Measurements from ENCODE around the gene CLMN. TPM values are rescaled to one million over a fixed set of nuclear protein-coding genes. Genes with fewer than 3 reads are reported as not detected.
"Not testable (repeated sequence)": the region's sequence is repeated elsewhere in the genome, so short reads cannot be mapped to it uniquely, and the experiment has no call there.

CLMN gene
- total RNA-seq, 1 donor from 2014 or later = 10.8 TPM

DNA sequence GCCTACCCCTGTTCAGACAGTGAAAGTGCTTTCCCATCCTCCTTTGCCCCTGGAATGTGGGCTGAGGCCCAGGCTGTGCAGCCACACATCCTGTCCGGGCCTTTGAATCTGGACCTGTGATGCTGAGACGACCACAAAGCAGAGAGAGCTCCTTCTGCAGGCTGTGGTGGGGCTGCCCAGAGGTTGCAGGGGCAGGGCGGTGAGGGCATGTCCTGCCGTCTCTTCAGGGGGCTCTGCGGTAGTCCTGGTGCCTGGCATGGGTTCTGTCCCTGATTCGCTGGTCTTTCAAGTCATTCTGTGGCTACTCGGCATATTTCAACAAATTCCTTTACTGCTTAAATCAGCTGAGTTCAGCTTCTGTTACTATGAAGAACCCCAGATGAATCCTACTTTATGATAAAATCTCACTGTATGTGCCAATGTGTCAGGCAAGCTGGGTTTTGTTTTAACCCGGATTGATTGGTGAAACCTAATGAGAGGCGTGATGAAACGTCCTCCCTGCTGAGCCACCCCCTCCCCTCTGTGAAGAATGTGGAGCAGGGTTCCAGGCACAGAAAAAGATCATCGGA, 99.0 kb downstream of the CLMN start:
- peak; percentile 89 for DNase-seq (ENCODE audit: low spot score)

DNA sequence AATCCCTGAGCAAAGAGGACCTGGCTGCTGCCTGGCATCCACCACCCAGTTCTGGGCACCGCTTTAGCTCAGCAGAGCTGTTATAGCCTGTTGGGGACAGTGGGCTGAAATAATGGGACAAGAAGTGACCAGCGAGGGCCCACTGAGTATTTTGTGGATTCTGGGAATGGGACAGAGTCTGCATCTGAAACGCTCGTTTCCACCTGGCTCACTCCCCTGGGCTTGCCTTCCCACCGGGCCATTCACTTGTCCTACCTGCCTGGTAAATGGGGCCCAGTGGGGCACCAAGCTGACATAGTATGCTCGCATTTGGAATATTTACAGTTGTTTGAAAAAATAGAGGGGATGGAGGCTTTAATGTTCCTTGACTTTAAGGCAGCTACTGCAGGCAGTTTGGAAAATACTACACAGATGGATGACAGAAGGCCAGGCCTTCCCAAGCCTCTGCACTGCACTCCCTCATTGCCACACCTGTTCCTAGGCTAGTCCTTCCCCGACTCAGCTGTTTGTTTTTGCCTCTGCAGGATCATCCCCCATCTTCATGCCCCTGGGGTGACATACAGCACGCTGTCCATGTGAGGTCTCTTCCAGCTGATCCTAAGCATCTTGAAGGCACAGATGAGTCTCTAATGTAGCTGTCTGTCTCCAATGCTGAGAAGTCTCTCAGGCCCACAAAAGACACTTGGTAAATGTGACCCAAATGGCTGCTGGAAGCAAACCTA, 101.1 kb downstream of the CLMN start:
- no peak for DNase-seq (ENCODE audit: low spot score)

DNA sequence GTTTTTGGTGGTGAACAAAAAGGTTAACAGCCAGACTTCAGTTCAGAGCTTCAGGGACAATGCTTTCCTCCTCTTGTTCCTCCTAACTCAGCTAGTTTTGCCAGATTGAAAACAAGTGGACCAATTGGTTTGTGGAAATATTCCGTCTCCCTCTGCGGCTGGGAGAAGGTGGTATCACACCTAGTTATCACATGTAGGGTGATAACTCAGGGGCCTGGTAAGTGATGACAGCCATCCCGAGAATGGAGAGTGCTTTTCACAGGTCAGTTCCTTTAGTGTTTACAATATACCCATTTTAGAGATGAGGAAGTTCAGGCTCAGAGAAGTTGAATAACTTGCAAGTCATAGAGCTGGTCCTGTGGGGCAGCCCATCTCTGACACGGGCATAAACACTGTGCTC, 101.7 kb downstream of the CLMN start:
- no peak for DNase-seq (ENCODE audit: low spot score)

DNA sequence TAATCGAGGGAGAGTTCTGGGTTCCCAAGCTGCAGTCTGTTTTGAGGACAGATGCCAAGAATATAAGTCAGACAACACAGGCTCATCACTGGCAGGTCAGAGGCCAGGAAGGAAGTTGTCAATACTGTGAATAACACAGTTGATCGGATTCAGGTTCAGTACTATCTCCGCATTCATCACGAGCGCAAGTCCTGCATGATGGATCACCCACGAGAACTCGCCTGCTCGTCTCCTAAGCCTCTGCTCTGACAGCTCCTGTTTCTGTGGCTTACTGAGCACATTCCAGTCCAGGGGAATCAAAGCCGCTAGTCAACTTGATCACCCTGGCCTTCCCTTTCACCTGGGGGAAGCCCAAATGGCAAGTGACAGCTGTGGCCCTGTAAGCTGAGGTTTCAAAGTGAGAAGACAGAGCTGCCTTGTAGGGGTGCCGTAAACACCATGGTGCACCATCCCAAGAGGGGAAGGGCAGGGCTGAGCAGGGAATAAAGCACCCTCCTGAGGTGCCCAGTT, 102.3 kb downstream of the CLMN start:
- no peak for DNase-seq (ENCODE audit: low spot score)

DNA sequence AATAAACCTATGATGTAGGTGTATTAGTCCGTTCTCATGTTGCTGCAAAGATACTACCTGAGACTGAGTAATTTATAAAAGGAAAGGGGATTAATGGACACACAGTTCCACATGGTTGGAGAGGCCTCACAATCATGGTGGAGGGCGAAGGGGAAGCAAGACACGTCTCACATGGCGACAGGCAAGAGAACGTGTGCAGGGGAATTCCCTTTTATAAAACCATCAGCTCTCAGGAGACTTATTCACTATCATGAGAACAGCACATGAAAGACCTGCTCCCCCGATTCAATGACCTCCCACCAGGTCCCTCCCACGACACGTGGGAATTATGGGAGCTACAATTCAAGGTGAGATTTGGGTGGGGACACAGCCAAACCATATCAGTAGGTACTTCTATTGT, 103.7 kb downstream of the CLMN start:
- no peak for DNase-seq (ENCODE audit: low spot score)

DNA sequence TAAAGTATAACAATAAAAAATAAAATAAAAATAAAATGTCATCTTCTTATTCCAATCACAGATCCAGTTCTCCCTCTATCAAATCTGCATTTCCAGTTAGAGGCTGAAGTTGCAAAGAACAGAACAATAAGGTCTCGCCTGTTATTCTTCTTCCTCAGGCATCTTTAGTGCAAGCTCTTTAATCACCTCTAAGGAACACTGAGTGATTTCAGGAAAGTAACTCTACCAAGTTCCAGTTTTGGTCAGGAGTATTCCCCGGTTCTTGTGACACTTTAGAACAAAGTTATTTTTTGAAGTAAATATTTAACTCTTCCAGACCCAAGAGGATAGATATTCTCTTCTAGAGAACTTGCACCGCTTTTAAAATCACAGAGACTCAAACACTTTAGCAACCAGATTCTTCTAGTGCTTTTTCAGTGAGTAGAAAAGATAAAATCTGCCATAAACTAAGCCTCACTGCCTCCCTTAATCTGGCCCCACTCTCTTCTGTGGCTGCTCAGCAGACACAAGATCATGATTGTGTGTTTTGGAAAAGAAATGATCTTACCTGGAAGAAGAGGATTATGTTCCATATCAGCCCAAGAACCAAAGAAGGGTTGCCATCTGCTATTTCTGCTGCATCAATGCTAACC, 104.5 kb downstream of the CLMN start:
- DNase-seq (ENCODE audit: low spot score) = peak; percentile 78

DNA sequence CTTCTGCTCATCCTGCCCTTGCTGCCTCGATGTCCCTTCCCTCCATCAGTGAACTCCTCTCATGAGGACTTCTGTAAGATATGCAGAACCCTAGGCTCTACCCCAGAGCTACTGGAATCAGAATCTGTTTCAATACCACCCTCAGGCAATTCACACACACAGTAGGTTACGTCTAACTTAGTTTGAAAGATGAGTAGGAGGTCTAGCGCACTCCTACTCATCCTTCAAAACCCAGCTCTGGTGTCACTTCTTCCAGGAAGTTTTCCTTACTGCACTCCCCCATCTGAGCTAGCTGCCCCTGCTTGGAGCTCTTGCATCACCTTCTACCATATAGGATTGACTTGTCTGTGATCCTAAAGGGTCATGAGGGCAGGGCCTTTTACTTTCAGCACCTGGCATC, 105.9 kb downstream of the CLMN start:
- no peak for DNase-seq (ENCODE audit: low spot score)

DNA sequence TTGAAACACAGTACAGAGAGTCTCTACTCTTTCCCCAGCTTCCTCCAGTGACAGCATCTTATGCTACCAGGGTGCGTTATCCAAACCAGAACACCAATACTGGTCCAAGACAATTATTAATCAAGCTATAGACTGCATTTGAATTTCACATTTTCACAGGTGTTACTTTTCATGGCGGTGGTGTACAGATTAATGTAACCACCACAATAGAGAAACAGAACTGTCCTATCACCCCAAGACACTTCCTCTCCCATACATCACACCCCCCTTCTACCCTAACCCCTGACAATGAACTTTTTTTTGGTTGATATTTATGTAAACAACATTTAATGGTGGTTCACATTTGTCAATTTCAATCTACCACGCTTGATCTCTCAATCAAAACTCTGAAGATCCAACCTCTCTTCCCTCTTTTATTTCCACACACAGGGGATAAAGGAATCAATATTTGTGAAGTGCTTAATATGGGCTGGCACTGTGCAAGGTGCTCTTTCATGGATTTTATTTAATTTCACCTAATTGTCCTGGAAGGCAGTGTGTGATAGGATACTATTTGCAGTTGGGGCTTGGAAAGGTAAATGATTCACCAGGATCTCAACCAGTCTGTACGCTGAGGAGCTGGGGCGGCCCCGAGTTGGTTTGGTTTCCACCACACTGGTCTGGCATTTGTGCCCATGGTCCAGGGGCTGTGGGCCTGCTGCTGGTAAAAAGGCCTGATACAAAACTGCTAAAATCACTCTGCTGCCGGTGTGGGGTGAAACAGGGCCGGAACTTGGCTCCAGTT, 107.8 kb downstream of the CLMN start:
- DNase-seq (ENCODE audit: low spot score) = no peak

DNA sequence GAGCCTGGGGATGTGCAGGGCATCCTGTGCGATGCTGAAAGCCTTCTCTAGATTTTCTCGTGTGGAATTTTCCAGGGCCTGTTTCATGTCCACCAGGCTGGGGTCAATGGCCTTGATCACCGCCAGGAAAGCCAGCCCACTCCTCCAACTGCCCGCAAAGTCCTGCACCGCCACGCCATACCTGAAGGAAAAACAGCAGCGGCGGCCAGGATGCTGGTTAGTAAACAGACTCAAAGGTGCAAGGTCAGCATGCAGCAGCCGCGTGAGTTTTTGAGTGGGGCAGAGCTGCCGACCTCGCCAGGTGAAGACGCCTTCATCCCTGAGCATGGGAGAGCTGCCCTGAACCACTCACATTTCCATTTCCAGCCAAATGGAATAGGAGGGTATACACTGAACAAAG, 109.0 kb downstream of the CLMN start:
- no peak for DNase-seq (ENCODE audit: low spot score)

DNA sequence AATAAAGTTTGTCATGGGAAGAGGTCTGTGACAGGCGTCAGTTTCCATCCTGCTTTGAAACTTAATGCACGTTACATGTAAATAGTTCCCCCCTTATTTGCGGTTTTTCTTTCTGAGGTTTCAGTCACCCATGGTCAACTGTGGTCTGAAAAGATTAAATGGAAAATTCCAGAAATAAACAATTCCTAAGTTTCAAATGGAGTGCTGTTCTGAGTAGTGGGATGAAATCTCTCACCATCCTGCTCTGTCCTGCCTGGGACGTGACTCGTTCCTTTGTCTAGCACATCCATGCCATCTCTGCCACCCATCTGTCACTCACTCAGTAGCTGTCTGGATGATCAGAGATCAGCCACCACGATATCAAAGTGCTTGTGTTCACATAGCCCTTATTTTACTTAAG, 111.1 kb downstream of the CLMN start:
- DNase-seq (ENCODE audit: low spot score) = no peak

DNA sequence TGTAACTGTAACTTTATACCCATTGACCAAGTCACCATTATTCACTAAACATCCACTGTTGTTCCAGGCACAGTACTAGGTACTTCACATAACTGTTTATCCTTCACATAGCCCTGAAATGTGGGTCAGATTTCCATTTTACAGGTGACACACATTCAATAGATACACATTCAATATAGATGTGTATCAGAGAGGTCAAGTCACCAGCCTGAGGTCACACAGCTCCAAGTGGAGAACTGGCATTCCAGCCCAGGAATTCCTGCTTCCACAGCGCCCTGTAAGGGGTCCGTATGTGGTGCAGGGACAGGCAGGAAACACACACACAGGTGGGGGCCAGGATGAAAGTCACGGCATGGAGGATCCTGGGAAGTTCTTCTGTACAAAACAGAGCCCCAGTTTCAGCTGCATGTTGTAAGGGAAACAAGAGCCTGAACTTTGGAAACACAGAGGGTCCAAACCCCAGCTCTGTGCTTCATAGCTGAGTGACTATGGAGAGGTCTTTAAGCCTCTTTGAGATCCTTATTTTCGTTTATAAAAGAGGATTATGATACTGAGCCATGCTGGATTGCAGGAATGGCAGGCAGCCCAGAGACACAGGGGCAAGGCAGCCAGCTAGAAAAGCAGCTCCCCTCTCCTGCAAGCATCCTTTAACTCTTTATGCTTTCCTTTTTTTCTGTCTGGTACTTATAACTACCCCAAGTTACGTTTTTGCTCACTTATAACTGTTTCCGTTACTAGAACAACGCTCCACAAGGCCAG, 112.1 kb downstream of the CLMN start:
- peak; percentile 93 for DNase-seq (ENCODE audit: low spot score)

DNA sequence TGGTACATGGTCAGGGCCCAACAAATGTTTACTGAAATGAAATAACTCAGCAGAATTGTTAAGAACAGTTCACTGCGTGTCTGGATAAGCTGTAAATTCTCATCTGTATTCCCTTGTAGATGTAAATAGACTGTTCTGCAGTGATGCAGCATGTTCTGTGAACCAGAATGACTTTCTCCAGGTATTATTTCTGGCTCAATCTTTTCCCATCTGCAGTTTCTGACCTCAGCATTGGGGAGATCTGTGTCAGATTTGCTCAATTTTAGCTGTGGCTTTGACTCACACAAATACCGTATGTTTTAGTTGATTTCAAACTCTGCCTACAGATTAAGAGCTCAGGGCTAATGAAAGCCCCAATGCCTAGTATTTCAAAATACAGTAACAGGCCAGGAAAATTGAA, 113.2 kb downstream of the CLMN start:
- peak; percentile 86 for DNase-seq (ENCODE audit: low spot score)

DNA sequence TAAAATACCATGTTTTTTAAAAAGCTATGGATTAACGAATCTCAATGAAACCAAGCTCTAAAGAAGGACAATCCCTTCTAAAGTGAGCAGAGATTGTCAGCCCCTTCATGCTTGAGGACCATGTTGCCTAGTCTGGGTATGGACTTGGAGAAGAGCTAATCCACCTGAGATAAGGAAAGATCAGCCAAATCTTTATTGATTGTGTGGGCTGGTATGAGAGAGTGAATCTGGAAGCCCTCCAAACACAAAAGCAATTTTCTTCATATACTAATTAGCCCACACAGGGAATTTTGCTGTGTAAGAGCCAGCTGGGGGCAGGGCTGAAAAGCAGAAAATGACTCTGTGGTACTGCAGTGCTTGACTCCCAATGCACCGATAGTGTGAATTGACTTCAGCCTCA, 115.0 kb downstream of the CLMN start:
- DNase-seq (ENCODE audit: low spot score) = no peak

DNA sequence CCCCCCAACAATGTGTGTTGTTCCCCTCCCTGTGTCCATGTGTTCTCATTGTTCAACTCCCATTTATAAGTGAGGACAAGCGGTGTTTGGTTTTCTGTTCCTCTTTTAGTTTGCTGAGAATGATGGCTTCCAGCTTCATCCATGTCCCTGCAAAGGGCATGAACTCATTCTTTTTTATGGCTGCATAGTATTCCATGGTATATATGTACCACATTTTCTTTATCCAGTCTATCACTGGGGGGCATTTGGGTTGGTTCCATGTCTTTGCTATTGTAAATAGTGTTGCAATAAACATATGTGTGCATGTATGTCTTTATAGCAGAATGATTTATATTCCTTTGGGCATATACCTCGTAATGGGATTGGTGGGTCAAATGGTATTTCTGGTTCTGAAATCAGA, 118.0 kb downstream of the CLMN start:
- DNase-seq (ENCODE audit: low spot score) = not testable (repeated sequence)

DNA sequence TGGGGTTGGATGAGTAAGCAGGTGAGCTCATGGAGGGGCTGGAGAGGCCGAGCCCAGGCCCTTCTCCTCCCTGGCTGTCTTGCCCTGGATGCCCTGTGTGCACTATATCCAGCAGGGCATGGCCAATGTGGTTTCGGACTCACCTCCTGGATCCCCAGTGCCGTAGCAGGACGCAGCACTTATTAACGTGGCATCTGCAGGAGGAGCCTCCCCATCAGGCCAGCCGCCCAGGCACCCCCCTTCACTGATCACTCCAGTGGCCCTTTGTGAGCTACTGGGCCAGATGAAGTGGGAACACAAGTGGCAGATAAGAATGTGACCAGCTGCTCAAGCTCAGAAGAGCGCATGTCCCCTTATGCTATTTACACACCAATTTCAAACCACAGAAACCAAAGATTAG, 119.3 kb downstream of the CLMN start:
- no peak for DNase-seq (ENCODE audit: low spot score)

DNA sequence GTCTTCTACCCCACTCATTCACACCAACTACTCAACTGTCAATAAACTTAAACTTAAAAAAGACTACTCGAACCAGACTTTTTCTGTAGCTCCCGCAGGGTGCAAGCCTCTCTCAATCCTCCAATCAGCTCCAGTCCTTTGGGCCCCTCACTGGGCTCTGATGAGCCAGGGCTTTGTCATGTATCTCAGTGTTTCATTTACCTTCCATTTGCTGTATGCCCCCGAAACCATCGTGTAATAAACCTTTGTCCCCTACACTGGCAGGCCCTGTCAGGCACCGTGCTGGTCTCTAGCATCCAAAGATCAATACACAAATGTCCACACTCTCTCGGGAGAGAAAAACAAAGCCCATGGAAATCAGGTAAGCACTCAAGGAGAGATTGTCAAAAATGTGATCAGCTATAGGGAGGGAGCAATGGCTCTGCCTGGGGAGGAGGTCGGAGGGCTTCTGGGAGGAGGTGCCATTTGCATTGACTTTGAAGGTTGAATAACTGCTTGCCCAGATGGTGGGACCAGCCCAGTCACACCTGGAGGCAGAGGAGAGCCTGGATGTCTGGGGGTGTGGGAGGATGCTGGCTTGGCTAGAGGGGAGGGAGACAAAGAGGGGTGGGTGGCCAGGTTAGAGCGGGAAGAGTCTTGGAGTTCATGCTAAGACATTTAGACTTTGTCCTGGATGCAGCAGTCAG, 120.3 kb downstream of the CLMN start:
- DNase-seq (ENCODE audit: low spot score) = no peak

DNA sequence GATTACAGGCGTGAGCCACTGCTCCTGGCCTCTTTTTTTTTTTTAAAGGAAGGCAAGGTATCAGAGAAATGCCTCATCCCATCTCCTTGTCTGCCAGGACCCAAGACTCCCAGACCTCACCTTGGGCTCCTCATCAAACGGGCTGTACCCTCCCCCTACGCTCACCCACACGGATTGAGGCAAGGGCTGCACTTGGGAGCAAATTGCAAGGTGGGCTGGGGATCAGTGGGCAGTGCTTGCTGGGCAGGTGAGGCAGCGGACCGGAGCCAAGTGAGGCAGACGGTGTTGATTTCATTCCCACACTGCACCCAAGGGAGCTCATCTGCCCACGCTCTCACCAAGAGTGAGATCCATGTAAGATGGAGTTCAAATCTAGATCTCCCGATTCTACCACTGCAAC, 121.4 kb downstream of the CLMN start:
- no peak for DNase-seq (ENCODE audit: low spot score)

DNA sequence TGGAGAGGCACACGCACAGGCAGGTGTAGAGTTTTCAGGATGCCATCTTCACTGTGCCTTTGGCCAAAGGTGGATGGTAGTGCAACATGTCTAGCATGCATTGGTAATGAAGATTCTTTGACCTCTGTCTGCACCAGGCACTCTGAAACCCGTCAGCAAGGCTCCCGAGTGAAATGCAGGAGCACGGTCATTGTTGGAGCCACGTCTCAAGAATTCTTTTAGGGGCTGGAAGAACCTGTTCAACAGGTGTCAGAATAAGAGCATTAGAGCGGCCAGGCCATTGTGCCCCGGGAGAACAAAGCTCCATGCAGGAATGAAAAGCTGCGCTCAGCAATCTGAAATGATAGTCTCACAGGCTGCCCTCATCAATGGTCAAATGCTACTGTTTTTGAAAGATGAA, 122.2 kb downstream of the CLMN start:
- peak; percentile 60 for DNase-seq (ENCODE audit: low spot score)

DNA sequence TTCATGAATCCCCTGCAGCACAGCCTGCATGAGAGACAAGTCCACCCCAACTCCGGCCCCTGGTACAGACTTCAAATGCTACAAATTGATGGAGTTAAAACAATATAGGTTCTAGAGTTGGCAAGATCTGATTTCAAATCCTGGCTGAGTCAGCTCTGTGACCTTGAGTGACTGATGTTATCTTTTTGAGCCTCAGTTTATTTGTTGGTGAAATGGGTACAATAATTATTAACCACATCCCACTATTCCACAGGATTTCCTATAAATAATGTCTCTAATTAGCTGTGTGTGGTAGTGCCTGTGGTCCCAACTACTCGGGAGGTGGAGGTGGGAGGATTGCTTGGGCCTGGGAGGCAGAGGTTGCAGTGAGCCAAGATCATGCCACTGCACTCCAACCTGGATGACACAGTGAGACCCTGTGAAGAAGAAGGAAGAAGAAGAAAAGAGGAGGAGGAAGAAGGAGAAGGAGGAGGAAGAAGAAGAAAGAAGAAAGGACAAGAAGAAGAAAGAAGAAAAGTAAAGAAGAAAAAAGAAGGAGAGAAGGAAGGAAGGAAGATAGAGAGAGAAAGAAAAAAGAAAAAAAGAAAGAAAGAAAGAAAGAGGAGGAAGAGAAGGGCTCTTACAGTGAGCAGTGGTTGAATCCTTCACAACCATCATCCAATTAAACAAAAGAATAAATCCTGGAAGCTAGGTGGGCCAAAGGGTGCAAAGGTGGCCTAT, 122.7 kb downstream of the CLMN start:
- no peak for DNase-seq (ENCODE audit: low spot score)

DNA sequence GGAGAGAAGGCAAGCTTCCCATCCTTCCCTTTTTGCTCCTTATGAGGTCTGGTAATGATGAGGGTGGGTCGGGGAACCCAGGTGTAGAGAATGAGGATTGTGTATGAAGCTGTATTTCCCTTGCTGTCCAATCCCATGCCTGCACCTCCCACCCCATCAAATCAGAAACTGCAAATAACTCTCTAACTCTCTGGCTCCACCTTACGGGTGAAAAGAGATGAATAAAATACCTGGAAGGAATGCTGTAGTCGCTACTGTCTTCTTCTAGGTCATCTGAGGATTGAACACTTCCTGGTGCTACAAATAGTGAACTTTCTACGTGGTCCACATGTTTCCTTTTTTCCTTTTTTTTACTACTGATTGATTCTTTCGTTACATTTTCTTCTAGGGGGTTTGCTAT, 123.4 kb downstream of the CLMN start:
- peak; percentile 30 for DNase-seq (ENCODE audit: low spot score)
